ENCODE results near the gene MTERF4.

GRCh38 chr2:241066893-241067341 lies 35.2 kb downstream of the MTERF4 start:
- TF ChIP-seq POLR2A (IDR thresholded peaks at IDR 0.05; ENCODE audit: extremely low read depth, insufficient read length) (no peak), CTCF (IDR thresholded peaks at IDR 0.05; ENCODE audit: low read depth, low read length) (no peak)
